NCI-H128 (cell line): ENCODE results near the gene PRR15L.
"Not testable (repeated sequence)": the region's sequence is repeated elsewhere in the genome, so short reads cannot be mapped to it uniquely, and the experiment has no call there.

Experiments
- DNase-seq: peaks from one replicate; lab custom pipeline; 2025; ENCODE audit not compliant: unreplicated experiment; lab: John Stamatoyannopoulos, UW

Gene PRR15L

DNA sequence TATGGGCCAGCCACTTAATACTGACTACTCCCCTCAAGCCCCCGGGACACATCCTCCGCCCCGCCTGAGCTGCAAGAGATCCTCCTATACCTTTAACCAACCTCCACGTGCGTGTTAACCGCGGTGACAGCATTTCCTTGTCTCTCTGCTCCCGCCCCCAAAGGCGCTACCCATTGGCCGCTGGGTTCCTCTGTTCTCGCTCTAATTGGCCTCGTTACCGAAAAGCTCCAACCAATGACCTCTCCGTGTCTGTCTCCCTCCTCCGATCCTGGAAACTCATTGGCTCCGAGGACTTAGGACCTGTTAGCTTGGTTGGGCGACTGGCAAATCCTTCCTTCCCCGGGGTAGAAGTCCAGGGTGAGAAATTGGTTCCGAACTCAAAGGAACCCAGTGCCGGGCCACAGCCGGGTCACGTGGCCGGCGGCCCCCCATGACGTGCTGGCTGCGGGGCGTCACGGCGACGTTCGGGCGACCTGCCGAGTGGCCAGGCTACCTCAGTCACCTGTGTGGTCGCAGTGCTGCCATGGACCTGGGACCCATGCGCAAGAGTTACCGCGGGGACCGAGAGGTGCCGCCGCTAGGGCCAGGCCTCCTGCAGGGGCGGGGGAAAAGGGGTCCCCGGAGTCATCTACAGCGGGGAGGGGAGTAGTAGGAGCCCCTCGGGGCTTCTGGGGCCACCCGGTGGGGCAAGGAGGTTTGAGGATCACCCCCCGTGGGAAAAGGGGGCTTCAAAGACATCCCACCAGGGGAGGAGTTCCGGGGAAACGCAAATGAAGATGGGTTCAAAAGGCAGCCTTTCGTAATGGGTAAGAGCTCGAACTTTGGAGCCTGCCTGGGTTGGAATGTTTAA lies 16.2 kb downstream of the PRR15L start, which contains the start of gene PNPO:
TSS of gene PNPO (plus strand) at position 326 of the 850 bp plus-strand sequence. CDS start at position 431, 105 bp downstream.
- peak; percentile 63 for DNase-seq

DNA sequence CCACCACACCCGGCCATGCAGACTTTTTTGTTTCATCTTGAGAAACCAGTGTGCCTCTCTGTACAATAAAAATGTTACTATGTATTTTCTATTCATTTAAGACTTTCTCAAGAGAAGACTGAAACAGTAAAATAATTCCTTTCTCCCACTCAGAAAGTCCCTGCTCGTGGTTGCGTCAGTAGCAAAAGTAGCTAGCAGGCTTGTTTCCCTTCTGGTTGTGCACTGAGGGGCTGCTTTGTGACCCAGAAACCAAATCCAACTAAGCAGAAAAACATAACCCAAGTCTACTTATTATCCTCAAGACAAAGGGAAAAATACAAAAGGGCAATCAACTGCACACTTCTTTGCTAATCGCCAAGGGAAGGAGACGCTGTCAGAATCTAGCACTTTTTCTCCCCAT lies 19.7 kb downstream of the PRR15L start:
- no peak for DNase-seq

DNA sequence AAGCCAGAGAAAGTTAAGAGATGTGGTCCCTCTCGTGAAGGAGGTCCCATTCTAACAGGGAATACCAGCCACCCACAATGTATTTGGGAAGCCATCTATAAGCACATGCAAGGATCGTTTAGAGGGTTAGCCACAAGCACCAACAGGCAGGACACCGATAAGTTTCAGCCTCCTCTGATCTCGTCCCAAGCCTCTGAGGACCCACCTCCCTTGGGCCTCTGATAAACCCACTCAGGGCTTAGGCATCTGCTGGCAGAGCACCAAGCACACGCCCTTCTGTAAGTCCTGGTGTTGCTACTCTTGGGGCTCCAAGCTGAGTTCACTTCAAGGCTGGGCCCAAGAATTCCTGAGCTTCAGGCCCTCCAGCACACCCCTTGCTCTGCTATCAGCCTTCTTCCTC lies 21.7 kb downstream of the PRR15L start:
- no peak for DNase-seq

DNA sequence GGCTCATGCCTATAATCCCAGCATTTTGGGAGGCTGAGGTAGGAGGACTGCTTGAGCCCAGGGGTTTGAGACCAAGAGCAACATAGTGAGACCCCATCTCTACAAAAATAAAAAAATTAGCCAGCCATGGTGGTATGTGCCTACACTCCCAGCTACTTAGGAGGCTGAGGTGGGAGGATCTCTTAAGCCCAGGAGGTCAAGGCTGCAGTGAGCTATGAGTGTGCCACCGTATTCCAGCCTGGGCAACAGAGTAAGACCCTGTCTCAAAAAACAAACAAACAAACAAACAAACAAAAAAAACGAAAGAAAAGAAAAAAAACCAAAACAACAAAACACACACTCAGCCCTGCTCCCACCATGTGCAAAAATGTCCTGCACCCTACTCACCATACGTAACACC lies 22.2 kb downstream of the PRR15L start:
- DNase-seq = not testable (repeated sequence)

DNA sequence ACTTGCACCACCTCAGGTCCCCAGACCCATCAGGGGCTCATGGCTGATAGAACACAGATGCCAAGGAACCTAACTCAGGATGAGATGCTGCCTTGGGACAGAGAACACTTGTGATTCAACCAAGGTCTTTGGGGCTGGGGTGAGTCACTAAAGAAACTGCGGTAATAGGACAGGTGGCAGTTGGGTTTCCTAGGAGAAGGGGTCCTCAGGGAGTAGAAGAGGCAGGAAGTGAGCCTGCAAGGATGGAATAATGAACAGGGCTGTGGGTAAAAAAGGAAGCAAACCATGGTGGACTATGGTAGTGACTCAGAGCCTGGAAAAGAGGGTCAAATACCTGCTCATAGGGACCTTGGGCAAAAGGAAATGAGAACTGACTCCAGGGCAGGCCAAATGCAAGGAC lies 22.8 kb downstream of the PRR15L start:
- DNase-seq = no peak

DNA sequence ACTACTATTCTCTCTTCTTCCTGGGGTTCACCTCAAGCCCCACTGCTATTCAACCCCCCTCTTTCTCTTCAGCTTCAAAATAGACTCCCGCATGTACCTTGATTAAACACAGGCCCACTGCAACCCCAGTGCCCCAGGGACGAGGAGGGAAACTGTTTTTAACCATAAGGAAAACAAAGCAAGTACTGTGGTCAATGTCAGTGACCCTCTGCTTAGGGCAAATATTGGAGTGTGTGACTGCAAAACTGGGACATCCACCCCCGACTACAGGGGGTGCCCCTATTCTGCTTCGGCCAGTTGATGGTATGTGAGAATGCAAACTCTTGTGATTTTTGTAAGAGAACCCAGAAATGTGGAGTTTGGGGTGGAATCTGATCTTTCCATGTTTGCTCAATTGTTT lies 25.8 kb downstream of the PRR15L start:
- no peak for DNase-seq

DNA sequence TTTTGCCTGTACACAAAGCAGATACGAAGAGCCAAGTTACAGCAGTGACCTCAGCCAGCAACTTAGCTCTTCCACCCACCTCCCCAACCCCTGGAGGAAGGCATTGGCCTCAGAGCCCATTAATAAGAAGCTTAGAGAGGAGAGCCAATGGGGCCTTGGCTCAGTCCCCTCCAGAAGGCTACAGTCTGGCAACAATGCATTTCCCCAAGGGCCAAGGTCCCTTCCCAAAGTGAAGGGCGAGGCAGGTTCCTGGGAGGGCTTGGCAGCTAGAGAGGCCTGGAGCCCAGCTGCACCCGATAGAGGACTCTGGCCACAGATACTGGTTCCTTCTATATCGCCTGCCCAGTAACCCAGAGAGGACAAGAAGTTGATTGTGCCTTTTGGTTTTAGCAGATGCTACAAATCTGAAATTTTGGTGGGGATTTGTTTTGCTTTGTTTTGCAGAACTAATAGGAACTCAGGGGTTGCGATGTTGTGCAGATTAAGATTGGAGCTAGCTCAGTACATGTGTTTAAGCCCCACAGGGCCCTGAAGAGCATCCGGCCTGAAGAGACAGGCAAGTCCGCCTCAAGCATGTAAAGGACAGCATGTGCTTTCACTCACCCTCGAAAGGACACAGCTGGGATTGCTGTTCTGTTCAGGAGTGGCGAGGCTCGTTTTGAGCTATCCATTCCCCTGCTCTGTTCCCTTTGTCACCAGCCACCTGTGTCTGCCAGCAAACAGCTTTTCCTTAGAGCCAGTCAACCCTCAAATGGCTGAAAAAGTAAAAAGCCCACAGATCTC lies 28.3 kb downstream of the PRR15L start:
- DNase-seq = no peak

DNA sequence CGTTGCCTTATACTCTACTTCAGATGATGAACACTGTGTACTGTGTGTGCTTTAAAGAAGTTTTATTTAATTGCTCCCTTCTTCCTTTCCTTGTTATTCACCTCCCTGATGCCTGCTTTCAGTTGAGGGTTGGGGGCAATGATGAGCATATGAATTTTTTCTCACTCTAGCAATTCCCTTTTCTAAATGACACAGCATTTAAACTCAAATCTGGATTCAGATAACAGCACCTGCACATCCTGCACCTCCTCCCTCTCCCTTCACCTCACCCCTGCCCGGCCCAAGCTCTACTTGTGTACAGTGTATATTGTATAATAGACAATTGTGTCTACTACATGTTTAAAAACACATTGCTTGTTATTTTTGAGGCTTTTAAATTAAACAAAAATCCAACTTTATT lies 29.3 kb downstream of the PRR15L start:
- DNase-seq = no peak

DNA sequence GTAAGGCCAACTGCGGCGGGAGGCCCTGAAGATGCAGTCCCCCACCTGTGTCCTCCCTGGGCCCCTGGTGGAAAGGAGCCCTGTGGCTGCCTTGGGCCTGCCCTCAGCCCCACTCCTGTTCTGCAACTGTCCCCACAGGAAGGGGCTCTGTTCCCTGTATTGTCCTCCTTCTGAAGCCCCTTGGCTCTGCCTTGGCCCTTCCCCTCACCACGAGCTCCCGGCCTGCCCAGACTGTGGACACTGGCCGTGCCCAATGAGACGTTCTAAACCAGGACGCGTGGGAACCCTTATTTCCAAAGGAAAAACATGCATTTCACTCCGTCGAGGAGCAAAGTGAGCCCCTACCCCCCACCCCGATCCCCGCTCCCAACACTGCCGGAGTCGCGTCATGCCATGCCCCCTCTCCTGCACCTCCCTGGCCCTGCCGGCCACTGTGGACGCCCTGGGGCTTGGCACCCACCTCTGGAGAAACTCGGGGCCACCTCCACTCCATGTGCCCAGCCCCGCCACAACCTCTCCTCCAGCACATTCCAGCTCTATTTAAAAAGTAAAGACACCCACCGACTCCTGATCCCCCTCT lies 29.8 kb downstream of the PRR15L start:
- DNase-seq = no peak

DNA sequence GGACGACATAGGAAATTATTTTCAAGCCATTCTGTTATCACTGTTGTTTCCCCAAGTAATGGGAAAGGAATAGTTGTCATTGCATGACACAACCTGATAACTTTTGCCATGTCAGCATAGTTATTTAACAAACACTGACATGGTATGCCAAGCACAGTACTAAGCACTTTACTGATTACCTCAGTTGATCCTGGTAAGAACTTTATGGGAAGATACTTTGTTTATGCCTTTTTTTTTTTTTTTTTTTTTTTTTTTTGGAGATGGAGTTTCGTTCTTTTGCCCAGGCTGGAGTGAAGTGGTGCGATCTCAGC lies 32.0 kb downstream of the PRR15L start:
- DNase-seq = no peak

DNA sequence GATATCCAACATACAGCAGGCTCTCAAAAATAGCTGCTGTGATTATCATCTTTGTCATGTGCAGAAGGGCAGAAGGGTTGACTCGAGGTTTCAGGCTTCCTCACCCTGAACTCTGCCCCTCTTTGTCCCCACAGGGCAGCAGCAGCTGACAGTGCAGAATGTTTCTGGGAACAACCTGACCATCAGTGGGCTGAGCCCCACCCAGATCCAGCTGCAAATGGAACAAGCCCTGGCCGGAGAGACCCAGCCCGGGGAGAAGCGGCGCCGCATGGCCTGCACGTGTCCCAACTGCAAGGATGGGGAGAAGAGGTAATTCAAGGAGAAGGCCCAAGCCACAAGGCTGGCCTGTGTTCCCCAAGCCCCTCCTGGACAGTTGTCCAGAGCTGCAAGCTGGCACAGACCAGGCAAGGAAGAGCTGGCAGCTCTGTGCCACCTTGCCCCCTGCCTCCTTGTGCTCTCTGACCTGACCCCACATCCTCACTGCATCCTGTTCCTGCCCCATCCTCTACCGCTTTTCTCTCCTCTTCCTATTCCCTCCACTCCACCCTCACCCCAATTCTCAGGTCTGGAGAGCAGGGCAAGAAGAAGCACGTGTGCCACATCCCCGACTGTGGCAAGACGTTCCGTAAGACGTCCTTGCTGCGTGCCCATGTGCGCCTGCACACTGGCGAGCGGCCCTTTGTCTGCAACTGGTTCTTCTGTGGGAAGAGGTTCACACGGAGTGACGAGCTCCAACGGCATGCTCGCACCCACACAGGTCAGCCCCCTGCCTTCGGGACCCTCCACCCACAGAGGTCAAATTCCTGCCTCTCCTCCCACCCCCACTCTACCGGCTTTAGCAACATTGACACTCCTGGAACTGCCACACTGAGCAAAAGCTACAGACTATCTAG lies 32.7 kb downstream of the PRR15L start:
- DNase-seq = no peak

DNA sequence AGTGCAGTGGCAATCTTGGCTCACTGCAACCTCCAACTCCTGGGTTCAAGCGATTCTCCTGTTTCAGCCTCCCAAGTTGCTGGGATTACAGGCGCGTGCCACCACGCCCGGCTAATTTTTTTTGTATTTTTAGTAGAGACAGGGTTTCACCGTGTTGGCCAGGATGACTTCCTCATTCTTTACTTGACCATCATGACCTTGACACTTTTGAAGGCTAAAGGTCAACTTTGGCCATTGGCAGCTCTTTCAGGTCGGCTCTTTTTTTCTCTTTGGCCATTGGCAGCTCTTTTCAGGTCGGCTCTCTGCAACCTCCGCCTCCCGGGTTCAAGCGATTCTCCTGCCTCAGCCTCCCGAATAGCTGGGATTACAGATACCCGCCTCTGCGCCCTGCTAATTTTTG lies 37.8 kb downstream of the PRR15L start:
- DNase-seq = not testable (repeated sequence)

DNA sequence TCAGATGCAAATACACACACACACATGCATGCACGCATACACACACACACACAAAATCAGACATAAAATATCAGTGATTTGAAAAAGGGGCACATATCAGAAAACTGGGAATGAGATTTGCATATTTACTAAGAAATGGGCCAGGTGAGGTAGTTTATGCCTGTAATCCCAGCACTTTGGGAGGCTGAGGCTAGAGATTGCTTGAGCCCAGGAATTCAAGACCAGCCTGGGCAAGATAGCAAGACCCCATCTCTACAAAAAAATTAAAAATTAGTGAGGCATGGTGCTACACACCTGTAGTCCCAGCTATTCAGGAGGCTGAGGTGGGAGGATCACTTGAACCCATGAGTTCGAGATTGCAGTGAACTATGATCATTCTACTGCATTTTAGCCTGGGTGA lies 38.7 kb downstream of the PRR15L start:
- DNase-seq = no peak

DNA sequence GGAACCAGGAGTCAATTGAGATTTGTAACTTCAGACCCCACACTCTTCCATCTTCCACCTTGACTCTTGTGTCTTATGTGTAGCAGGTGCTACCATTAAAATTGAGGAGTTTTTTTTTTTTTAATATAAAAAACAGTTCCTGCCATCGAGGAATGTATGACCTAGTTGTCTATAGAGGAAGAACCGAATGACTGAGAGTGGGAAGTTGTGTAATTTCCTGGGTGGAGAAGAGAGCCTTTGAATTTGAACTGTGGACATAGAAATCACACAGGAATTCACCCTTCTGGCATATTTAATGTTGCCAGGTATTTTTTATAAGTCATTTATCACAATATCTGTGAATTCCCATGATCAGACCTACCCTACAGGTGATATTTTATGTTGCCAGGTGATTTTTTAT lies 39.7 kb downstream of the PRR15L start:
- no peak for DNase-seq

DNA sequence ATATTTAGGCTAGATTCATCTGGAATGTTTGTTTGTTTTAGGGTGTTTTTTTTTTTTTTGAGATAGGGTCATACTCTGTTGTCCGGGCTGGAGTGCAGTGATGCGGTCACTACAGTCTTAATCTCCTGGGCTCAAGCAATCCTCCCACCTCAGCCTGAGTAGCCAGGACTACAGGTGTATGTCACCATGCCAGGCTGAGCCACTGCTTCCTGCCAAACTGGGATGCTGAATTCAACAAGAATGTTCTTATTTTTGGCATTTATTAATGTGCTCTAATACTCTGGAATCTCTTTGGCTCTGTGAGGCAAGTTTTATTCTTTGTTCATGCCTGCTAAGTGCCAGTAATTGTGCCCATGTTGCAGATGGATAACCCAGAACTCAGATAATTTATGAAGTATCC lies 40.1 kb downstream of the PRR15L start:
- DNase-seq = no peak

DNA sequence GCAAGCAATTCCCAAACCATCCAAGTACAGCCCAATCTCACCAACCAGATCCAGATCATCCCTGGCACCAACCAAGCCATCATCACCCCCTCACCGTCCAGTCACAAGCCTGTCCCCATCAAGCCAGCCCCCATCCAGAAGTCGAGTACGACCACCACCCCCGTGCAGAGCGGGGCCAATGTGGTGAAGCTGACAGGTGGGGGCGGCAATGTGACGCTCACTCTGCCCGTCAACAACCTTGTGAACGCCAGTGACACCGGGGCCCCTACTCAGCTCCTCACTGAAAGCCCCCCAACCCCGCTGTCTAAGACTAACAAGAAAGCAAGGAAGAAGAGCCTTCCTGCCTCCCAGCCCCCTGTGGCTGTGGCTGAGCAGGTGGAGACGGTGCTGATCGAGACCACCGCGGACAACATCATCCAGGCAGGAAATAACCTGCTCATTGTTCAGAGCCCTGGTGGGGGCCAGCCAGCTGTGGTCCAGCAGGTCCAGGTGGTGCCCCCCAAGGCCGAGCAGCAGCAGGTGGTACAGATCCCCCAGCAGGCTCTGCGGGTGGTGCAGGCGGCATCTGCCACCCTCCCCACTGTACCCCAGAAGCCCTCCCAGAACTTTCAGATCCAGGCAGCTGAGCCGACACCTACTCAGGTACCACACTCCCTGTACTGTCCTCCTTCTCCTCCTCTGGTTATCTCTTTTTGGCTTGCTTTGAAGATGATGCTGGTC lies 41.0 kb downstream of the PRR15L start:
- DNase-seq = no peak

DNA sequence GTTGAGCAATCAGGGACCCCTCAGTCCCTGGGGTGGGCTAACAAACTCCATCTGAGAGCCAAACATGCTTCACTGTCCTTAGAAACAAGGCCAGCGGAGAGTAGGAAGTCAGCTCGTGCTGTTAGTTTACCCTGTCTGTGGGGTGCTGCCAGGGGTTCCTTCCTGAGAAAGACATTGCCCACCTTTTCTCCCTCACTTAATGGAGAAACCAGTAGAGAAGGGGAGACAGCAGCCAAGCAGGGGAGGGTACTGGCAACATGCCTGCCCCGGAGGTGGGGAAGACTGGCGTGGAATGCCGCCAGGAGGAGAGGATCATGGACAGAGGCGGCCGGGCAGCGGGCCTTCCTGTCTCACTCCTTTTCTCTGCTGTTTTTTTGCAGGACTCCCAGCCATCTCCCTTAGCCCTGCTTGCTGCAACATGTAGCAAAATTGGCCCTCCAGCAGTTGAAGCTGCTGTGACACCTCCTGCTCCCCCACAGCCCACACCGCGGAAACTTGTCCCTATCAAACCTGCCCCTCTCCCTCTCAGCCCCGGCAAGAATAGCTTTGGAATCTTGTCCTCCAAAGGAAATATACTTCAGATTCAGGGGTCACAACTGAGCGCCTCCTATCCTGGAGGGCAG lies 41.8 kb downstream of the PRR15L start:
- no peak for DNase-seq

DNA sequence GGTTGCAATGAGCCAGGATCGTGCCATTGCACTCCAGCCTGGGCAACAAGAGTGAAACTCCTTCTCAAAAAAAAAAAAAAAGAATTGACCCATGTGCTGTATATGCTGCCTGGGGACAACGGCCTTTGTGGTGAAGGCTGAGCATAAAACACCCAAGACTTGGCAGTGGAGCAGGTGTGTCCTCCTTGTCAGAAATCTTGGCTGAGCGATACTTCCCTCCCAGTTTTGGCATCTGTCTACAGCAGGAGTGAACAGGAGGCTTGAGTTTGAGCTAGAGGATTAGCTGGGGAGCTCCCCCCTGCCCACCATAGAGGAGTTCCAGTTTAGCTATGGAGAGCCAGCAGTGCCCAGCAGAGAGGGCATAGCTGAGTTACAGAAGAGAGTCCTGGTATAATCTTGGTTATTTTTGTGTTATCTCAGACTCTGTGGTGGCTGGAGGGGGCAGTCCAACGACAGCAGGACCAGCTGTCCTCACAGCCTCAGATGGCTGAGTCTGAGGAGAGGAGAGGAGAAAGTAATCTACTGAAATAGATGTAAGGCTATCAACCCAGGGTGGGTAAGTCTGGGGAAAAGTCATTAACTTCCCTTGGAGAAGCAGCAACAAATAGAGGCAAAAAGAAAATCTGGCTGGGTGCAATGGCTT lies 43.3 kb downstream of the PRR15L start:
- no peak for DNase-seq

DNA sequence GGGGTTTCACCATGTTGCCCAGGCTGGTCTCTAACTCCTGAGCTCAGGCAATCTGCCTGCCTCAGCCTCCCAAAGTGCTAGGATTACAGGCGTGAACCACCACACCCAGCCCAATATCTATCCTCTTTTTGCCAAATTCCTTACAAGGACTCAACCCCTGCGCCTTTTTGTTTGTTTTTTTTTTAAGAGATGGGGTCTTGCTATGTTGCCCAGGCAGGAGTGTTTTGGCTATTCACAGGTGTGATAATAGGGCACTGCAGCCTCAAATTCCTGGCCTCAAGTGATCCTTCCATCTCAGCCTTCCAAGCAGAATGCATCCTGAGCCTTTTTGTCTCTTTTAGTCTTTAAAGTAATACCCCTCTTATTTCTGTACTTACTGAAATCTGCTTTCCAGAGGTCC lies 44.6 kb downstream of the PRR15L start:
- DNase-seq = no peak
